GM12878 (cell line): ENCODE results near the gene PREX1. TPM values are rescaled to one million over a fixed set of nuclear protein-coding genes. Genes with fewer than 3 reads are reported as not detected.

ENCODE experiments used
- E2F8 ChIP-seq: fragments of 450-650 bp; IDR thresholded peaks from 2 replicates; pipeline ENCODE4 v1.6.1; 2018; ENCODE audit warnings: mild to moderate bottlenecking, low read depth, moderate library complexity; ENCODE audit not compliant: partially characterized antibody
- EED ChIP-seq: sonication (generic); IDR thresholded peaks from 2 replicates; pipeline ENCODE4 v1.6.1; 2016; ENCODE audit warnings: antibody characterized with exemption, low read depth
- ELK1 ChIP-seq: IDR thresholded peaks from 2 replicates; pipeline ENCODE4 v1.6.1; 2012; ENCODE audit warnings: low read depth, low read length, improper control_type of control experiment
- HSF1 ChIP-seq: fragments of 150-350 bp; IDR thresholded peaks from 2 replicates; pipeline ENCODE4 v1.6.1; 2014; ENCODE audit warnings: mild to moderate bottlenecking, low read depth, low read length
- IRF4 ChIP-seq: IDR thresholded peaks from 2 replicates; pipeline ENCODE4 v1.6.1; 2011; ENCODE audit warnings: low read depth, low read length
- NFXL1 ChIP-seq: fragments of 450-650 bp; IDR thresholded peaks from 2 replicates; pipeline ENCODE4 v1.6.1; 2017; ENCODE audit warnings: antibody characterized with exemption, mild to moderate bottlenecking, borderline replicate concordance
- NKRF ChIP-seq: fragments of 450-650 bp; conservative IDR thresholded peaks from 2 replicates; pipeline ENCODE4 v1.6.1; 2017; ENCODE audit warnings: mild to moderate bottlenecking, moderate library complexity
- RAD21 ChIP-seq: IDR thresholded peaks from 2 replicates; pipeline ENCODE4 v1.6.1; 2011; ENCODE audit warnings: mild to moderate bottlenecking, low read depth, low read length, moderate library complexity; ENCODE audit not compliant: insufficient read depth
- RBBP5 ChIP-seq: fragments of 200-600 bp; sonication (generic); conservative IDR thresholded peaks from 2 replicates; pipeline ENCODE4 v1.6.1; 2016
- SKIL ChIP-seq: fragments of 450-650 bp; IDR thresholded peaks from 2 replicates; pipeline ENCODE4 v1.6.1; 2017; ENCODE audit warnings: mild to moderate bottlenecking, low read depth, inconsistent platforms; ENCODE audit not compliant: poor library complexity, severe bottlenecking
- SP1 ChIP-seq: IDR thresholded peaks from one replicate; pipeline ENCODE4 v1.6.1; 2011; ENCODE audit warnings: low read depth, low read length
- STAT1 ChIP-seq: fragments of 450-650 bp; conservative IDR thresholded peaks from 2 replicates; pipeline ENCODE4 v1.6.1; 2014; ENCODE audit warnings: antibody characterized with exemption, mild to moderate bottlenecking
- TCF3 ChIP-seq: IDR thresholded peaks from 2 replicates; pipeline ENCODE4 v1.6.1; 2012; ENCODE audit warnings: low read depth, mild to moderate bottlenecking, low read length, borderline replicate concordance; ENCODE audit not compliant: insufficient read depth
- ZBED1 ChIP-seq: IDR thresholded peaks from 2 replicates; pipeline ENCODE4 v1.6.1; 2016; ENCODE audit warnings: borderline replicate concordance
- ZBTB33 ChIP-seq: fragments of 450-650 bp; IDR thresholded peaks from 2 replicates; pipeline ENCODE4 v1.6.1; 2017; ENCODE audit warnings: mild to moderate bottlenecking
- polyA plus RNA-seq, 11 experiments: library from polyadenylated mRNA; depleted of rRNA in 4 of 11; unstranded in 6 of 11; stranded (reverse) in 5 of 11; fragments of >200 nt; fragmentation: Nextera tagmentation in 4 of 11; fragmentation: Illumina TruSeq in 1 of 11; extraction: Ambion mirVana in 4 of 11; extraction: Trizol in 1 of 11; gene quantifications; 1 replicate in 1 of 11; 2 replicates in 10 of 11; pipeline versions ENCODE4 v1.2.1 to v1.2.3, GENCODE V29; 2011 to 2016; ENCODE audit warnings: inconsistent platforms in 2 of 11, missing spikeins in 2 of 11, low read depth in 1 of 11
- total RNA-seq, 4 experiments: library from RNA; depleted of rRNA in 3 of 4; stranded (reverse); fragments of >200 nt in 3 of 4; fragmentation: Illumina TruSeq in 1 of 4; extraction: Trizol in 1 of 4; gene quantifications; 2 replicates each; pipeline versions ENCODE4 v1.2.1 to v1.2.3, GENCODE V29; 2013 to 2021

PREX1 gene
- total and polyA plus RNA-seq, 10 of the 15 experiments (the other 5 are each of a cell fraction or from before 2014, with no cell fraction given): 2.6 to 114 (median 38.9) TPM

- no peak for TF ChIP-seq SKIL
- TF ChIP-seq IRF4: no peak
- TF ChIP-seq NKRF: peak; percentile 84
- TF ChIP-seq STAT1: 0 out of 2 replicates have a peak, but pooled peaks have one; percentile 58
- TF ChIP-seq SP1: peak; percentile 17
- peak; percentile 83 for TF ChIP-seq NFXL1
- TF ChIP-seq ZBED1: no peak
- TF ChIP-seq ELK1: no peak
- TF ChIP-seq RBBP5: no peak
- no peak for TF ChIP-seq E2F8
- no peak for TF ChIP-seq HSF1
- no peak for TF ChIP-seq ZBTB33
- no peak; the same call in none of the 2 replicates for TF ChIP-seq EED
- TF ChIP-seq RAD21: peak; percentile 21; the same call in 1 of the 2 replicates
- 0 out of 2 replicates have a peak, but pooled peaks have one; percentile 48 for TF ChIP-seq TCF3
These were observed at the start of gene PREX1 (continued) for GRCh38 chr20:48827855-48828733.
